Measurements from ENCODE around the gene SRRM5.

GRCh38 chr19:43664018-43664417 is 52.1 kb downstream of the SRRM5 start:
- TF ChIP-seq CTCF (conservative IDR thresholded peaks at IDR 0.05): no peak
- no peak for TF ChIP-seq ZFX (IDR thresholded peaks at IDR 0.05)

Data from C4-2B (cell line).